ENCODE measurements around the gene CCDC40. TPM values are rescaled to one million over a fixed set of nuclear protein-coding genes. Genes with fewer than 3 reads are reported as not detected.

CCDC40 gene
- total and polyA plus RNA-seq, 2 of the 13 experiments (the other 11 are each of a cell fraction or from before 2014, with no cell fraction given): 4.1 to 5.5 TPM

DNA sequence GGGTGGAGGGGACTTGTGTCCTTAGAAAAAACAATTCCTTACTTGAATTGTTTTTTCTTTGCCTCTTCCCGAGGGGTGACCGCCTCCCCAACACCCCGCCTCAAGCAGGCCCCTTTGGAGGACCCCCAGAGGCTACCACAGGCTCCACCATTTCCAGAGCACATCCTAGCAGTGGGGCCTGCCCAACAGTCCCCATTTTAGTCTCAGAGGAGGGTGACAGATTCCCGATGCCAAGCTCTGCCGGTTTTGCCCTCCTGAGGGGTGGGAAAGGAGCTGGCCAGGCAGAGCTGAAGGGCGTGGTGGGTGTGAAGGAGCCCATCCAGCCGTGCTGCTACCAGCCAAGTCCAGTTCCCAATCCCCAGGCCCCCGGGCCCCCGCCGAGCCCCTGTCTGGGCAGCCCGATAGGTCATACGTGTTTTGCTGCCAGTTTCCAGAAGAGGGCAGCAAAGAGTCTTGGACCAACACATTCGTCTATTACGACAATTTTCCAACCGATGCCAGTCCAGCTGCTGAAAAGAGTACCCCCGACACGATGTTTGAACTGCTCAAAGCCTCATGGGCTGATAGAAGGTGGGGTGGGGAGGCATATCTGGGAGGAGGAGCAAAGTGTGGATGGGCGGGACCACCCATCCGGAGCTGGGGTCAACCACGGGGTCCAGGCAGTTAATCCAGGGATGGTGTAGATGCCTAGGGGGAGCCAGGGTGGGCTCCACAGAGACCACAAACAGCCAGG, 46.1 kb downstream of the CCDC40 start:
- in situ Hi-C loops (cut with HindIII; ENCODE audit: extremely low pct_ligation_motif_present, low pct_unique_long_range_greater_than_20kb): loop anchor here (5.0 kb wide), 1 partner anchor 75 kb away; no protein-coding TSS in a partner anchor
- H2AFZ ChIP-seq (ENCODE audit: low read length): no peak overlapping the region
- H3K27me3 ChIP-seq (ENCODE audit: control insufficient read depth in 1 of 2, insufficient read depth in 2 of 2, low read length in 2 of 2): peaks cover 8 to 47% of the 10 kb centered on the region in 2 experiments
- H3K9ac ChIP-seq (ENCODE audit: insufficient read depth, low read depth, low read length): no peak overlapping the region
- H3K27ac ChIP-seq (ENCODE audit: extremely low read length, insufficient read depth, low read length): no peak overlapping the region
- ATAC-seq (peak; percentile 72), DNase-seq (ENCODE audit: low spot score) (peak; percentile 78), FAIRE-seq (peak; percentile 95)
- 7% methylated on average over 19 of the region's 20 CpGs for WGBS (ENCODE audit: low lambda C conversion rate)
- peaks cover 23% of the 10 kb centered on the region for H3K4me1 ChIP-seq (ENCODE audit: insufficient read depth, low read length)
- no peaks in the 10 kb centered on the region for H3K9me3 ChIP-seq (ENCODE audit: low read length)
- no peaks in the 10 kb centered on the region for H4K20me1 ChIP-seq (ENCODE audit: insufficient read depth, low read length)
- no peaks in the 10 kb centered on the region for H3K36me3 ChIP-seq (replicated peaks in 1 of 2; ENCODE audit: control insufficient read depth in 1 of 2, insufficient read depth in 2 of 2, low read length in 2 of 2)
- peak overlapping the region in 1 of 3 experiments; percentile 32; a peak in 2 of 6 replicates for H3K4me3 ChIP-seq (replicated peaks in 1 of 3; ENCODE audit: insufficient read depth in 1 of 3, low read depth in 2 of 3, low read length in 3 of 3)
- POLR2A ChIA-PET: interaction anchor here (0.8 to 1.2 kb wide), 3 partner anchors 19 to 89 kb away, joined by 3 read pairs; partner anchors contain the start of gene GAA
- BruUV-seq (replicated peaks): no TSS peak
- no peaks in the 10 kb centered on the region for H3K79me2 ChIP-seq (ENCODE audit: insufficient read depth, low read length)
- CTCF ChIA-PET (ENCODE audit: low intra/inter-chr PET ratio, low total read pairs): interaction anchor here (0.8 to 2.7 kb wide), 6 partner anchors 14 to 170 kb away, joined by 3 to 15 read pairs (median 8); partner anchors contain the start of gene GAA
- intact Hi-C loops (cut with micrococcal nuclease; ENCODE audit: unreplicated experiment): loop anchor here (1.0 to 2.0 kb wide), 2 partner anchors 42 to 76 kb away; no protein-coding TSS in a partner anchor
- H3K4me2 ChIP-seq (ENCODE audit: low read depth, low read length): peak overlapping the region; percentile 59
- TF ChIP-seq ZSCAN25 (CRISPR knock-in tag; IDR thresholded peaks at IDR 0.05): no peak
- TF ChIP-seq MAZ (IDR thresholded peaks at IDR 0.05; ENCODE audit: borderline replicate concordance, low read depth, low read length): no peak
- TF ChIP-seq MAZ (CRISPR knock-in tag; IDR thresholded peaks at IDR 0.05; ENCODE audit: low read depth): peak; percentile 44; the same call in 1 of the 2 replicates
- peak; percentile 76 for TF ChIP-seq KDM2A (CRISPR knock-in tag; IDR thresholded peaks at IDR 0.05; ENCODE audit: borderline replicate concordance, low read depth)
- TF ChIP-seq, protein P1, sequence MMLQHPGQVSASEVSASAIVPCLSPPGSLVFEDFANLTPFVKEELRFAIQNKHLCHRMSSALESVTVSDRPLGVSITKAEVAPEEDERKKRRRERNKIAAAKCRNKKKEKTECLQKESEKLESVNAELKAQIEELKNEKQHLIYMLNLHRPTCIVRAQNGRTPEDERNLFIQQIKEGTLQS (CRISPR knock-in tag; IDR thresholded peaks at IDR 0.05): 0 out of 2 replicates have a peak, but pooled peaks have one; percentile 29
- TF ChIP-seq ZNF709 (CRISPR knock-in tag; IDR thresholded peaks at IDR 0.05): no peak
- TF ChIP-seq RXRB (CRISPR knock-in tag; IDR thresholded peaks at IDR 0.05; ENCODE audit: borderline replicate concordance): peak; percentile 28; the same call in 1 of the 2 replicates
- TF ChIP-seq, protein P2, sequence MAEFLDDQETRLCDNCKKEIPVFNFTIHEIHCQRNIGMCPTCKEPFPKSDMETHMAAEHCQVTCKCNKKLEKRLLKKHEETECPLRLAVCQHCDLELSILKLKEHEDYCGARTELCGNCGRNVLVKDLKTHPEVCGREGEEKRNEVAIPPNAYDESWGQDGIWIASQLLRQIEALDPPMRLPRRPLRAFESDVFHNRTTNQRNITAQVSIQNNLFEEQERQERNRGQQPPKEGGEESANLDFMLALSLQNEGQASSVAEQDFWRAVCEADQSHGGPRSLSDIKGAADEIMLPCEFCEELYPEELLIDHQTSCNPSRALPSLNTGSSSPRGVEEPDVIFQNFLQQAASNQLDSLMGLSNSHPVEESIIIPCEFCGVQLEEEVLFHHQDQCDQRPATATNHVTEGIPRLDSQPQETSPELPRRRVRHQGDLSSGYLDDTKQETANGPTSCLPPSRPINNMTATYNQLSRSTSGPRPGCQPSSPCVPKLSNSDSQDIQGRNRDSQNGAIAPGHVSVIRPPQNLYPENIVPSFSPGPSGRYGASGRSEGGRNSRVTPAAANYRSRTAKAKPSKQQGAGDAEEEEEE (CRISPR knock-in tag; IDR thresholded peaks at IDR 0.05; ENCODE audit: borderline replicate concordance): no peak
- TF ChIP-seq, protein P3, sequence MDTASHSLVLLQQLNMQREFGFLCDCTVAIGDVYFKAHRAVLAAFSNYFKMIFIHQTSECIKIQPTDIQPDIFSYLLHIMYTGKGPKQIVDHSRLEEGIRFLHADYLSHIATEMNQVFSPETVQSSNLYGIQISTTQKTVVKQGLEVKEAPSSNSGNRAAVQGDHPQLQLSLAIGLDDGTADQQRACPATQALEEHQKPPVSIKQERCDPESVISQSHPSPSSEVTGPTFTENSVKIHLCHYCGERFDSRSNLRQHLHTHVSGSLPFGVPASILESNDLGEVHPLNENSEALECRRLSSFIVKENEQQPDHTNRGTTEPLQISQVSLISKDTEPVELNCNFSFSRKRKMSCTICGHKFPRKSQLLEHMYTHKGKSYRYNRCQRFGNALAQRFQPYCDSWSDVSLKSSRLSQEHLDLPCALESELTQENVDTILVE (CRISPR knock-in tag; IDR thresholded peaks at IDR 0.05): 0 out of 2 replicates have a peak, but pooled peaks have one; percentile 36
- TF ChIP-seq ZSCAN20 (CRISPR knock-in tag; IDR thresholded peaks at IDR 0.05; ENCODE audit: borderline replicate concordance): no peak
- no peak for TF ChIP-seq NAIF1 (CRISPR knock-in tag; IDR thresholded peaks at IDR 0.05; ENCODE audit: borderline replicate concordance)
- TF ChIP-seq ZNF781 (CRISPR knock-in tag; IDR thresholded peaks at IDR 0.05; ENCODE audit: borderline replicate concordance, not compliant biosample characterization): no peak
- no peak for TF ChIP-seq PITX1 (CRISPR knock-in tag; IDR thresholded peaks at IDR 0.05)
- TF ChIP-seq, protein P4, sequence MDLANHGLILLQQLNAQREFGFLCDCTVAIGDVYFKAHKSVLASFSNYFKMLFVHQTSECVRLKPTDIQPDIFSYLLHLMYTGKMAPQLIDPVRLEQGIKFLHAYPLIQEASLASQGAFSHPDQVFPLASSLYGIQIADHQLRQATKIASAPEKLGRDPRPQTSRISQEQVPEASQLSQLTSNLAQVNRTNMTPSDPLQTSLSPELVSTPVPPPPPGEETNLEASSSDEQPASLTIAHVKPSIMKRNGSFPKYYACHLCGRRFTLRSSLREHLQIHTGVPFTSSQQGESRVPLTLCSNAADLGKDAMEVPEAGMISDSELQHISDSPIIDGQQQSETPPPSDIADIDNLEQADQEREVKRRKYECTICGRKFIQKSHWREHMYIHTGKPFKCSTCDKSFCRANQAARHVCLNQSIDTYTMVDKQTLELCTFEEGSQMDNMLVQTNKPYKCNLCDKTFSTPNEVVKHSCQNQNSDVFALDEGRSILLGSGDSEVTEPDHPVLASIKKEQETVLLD (CRISPR knock-in tag; IDR thresholded peaks at IDR 0.05; ENCODE audit: low read depth): no peak
- TF ChIP-seq, protein P5, sequence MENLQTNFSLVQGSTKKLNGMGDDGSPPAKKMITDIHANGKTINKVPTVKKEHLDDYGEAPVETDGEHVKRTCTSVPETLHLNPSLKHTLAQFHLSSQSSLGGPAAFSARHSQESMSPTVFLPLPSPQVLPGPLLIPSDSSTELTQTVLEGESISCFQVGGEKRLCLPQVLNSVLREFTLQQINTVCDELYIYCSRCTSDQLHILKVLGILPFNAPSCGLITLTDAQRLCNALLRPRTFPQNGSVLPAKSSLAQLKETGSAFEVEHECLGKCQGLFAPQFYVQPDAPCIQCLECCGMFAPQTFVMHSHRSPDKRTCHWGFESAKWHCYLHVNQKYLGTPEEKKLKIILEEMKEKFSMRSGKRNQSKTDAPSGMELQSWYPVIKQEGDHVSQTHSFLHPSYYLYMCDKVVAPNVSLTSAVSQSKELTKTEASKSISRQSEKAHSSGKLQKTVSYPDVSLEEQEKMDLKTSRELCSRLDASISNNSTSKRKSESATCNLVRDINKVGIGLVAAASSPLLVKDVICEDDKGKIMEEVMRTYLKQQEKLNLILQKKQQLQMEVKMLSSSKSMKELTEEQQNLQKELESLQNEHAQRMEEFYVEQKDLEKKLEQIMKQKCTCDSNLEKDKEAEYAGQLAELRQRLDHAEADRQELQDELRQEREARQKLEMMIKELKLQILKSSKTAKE (CRISPR knock-in tag; IDR thresholded peaks at IDR 0.05; ENCODE audit: borderline replicate concordance): no peak
